ENCODE results near the gene PTPRCAP.
A peak's percentile ranks its signal among the peaks of the same experiment; 100 is the strongest.

PTPRCAP gene

GRCh38 chr11:67423891-67424613, 13.4 kb downstream of the PTPRCAP start:
- DNase-seq: no peak

GRCh38 chr11:67423466-67423865, 14.0 kb downstream of the PTPRCAP start:
- DNase-seq: no peak

- no peak for DNase-seq
These were observed 14.6 kb downstream of the PTPRCAP start for GRCh38 chr11:67422891-67423290.

GRCh38 chr11:67421430-67422031, 16.0 kb downstream of the PTPRCAP start:
- no peak for DNase-seq

- DNase-seq: peak; percentile 99
These were observed 16.6 kb downstream of the PTPRCAP start for GRCh38 chr11:67420646-67421429.

- DNase-seq: peak; percentile 1
These were observed 17.3 kb downstream of the PTPRCAP start for GRCh38 chr11:67420147-67420645.

- DNase-seq: peak; percentile 5
These were observed 18.0 kb downstream of the PTPRCAP start for GRCh38 chr11:67419325-67420049.

GRCh38 chr11:67418476-67419281, 18.8 kb downstream of the PTPRCAP start:
- DNase-seq: peak; percentile 68

GRCh38 chr11:67417425-67417824, 20.1 kb downstream of the PTPRCAP start:
- DNase-seq: peak; percentile 2

GRCh38 chr11:67416416-67417335, 20.8 kb downstream of the PTPRCAP start:
- peak; percentile 93 for DNase-seq

- DNase-seq: peak; percentile 45
These were observed 21.8 kb downstream of the PTPRCAP start, which contains the start of gene CARNS1 for GRCh38 chr11:67415501-67416304. TSS of gene CARNS1 (plus strand) at chr11:67415678. CDS start at chr11:67416200, 522 bp downstream.

- DNase-seq: no peak
These were observed 24.1 kb downstream of the PTPRCAP start for GRCh38 chr11:67413266-67413849.

- DNase-seq: no peak
These were observed 24.8 kb downstream of the PTPRCAP start for GRCh38 chr11:67412495-67413179.

- DNase-seq: peak; percentile 29
These were observed 25.7 kb downstream of the PTPRCAP start for GRCh38 chr11:67411785-67412152.

- no peak for DNase-seq
These were observed 26.3 kb downstream of the PTPRCAP start for GRCh38 chr11:67410984-67411784.

GRCh38 chr11:67410369-67410831, 27.1 kb downstream of the PTPRCAP start:
- no peak for DNase-seq

- DNase-seq: no peak
These were observed 27.6 kb downstream of the PTPRCAP start for GRCh38 chr11:67409781-67410368.
